HFF-Myc (cell line): ENCODE data around the gene PACS1.

Source experiments
- DNase-seq: peaks from one replicate; pipeline ENCODE4 v3.0.0-alpha.2; 2011; ENCODE audit warnings: low read depth; ENCODE audit errors: extremely low read depth
- H3K4me3 ChIP-seq: replicated peaks from 2 replicates; pipeline ENCODE4 v1.5.1; 2011; ENCODE audit warnings: low read depth, mild to moderate bottlenecking, control low read depth, low read length
- CTCF ChIP-seq: IDR thresholded peaks from 2 replicates; pipeline ENCODE4 v1.5.1; 2012; ENCODE audit warnings: mild to moderate bottlenecking, low read depth, low read length, control low read depth; ENCODE audit errors: missing control alignments

Gene PACS1

GRCh38 chr11:66119348-66120133, 49.5 kb downstream of the PACS1 start:
- DNase-seq: peak; percentile 48
- TF ChIP-seq CTCF: no peak
- no peak overlapping the region for H3K4me3 ChIP-seq

GRCh38 chr11:66121466-66121865, 51.4 kb downstream of the PACS1 start:
- DNase-seq: no peak
- no peak overlapping the region for H3K4me3 ChIP-seq
- no peak for TF ChIP-seq CTCF

GRCh38 chr11:66123902-66124301, 53.8 kb downstream of the PACS1 start:
- DNase-seq: no peak
- no peak overlapping the region for H3K4me3 ChIP-seq
- no peak for TF ChIP-seq CTCF

- no peak overlapping the region for H3K4me3 ChIP-seq
- no peak for DNase-seq
- no peak for TF ChIP-seq CTCF
These were observed 54.5 kb downstream of the PACS1 start for GRCh38 chr11:66124564-66124963.

- H3K4me3 ChIP-seq: no peak overlapping the region
- TF ChIP-seq CTCF: no peak
- DNase-seq: no peak
These were observed 56.0 kb downstream of the PACS1 start for GRCh38 chr11:66126064-66126463.

- TF ChIP-seq CTCF: no peak
- no peak overlapping the region for H3K4me3 ChIP-seq
- no peak for DNase-seq
These were observed 56.9 kb downstream of the PACS1 start for GRCh38 chr11:66126808-66127555.
